ENCODE data around the gene DOCK10. TPM values are rescaled to one million over a fixed set of nuclear protein-coding genes. Genes with fewer than 3 reads are reported as not detected.

DOCK10 gene
- total and polyA plus RNA-seq, 9 of the 15 experiments (the other 6 are each of a cell fraction or from before 2014, with no cell fraction given): 0.01 to 0.87 (median 0.18) TPM

DNA sequence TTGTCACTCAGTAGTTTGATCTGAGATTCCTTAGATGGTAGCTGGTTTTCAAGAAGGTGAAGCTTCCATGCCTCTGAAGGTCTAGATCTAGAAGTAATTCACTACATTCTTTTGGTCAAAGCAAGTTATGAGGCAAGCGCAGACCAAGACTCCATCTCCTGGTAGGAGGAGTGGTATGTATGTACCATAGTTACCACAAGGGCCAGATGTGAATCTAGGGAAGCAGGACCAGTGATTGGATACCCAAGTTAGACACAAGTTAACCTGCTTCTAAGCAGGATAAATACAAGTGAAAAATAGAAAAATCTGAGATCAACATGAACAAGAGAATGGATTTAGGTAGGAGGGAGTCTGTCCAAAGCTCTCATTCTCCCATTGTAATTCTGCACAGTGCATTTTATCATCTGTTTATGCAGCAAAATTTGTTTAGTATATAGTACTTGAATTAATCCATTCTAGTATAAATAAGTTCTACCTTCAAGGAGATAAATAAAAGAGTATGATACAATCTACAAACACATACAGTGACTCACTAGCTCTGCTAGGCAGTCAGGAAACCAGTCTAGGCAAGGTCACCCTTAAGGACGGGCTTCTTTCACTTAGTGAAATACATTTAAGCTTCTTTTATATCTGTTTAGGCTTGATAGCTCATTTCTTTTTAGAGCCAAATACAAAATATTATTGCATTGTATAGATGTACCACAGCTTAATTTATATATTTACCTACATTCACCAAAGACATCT lies 14.2 kb upstream of the DOCK10 start:
- in situ Hi-C loops (cut with MboI): no loop called here
- WGBS (ENCODE audit: insufficient coverage, low coverage, missing lambda C conversion rate): 0% methylated on average over 2 of the region's 2 CpGs
- no TSS peak for BruUV-seq (replicated peaks)

DNA sequence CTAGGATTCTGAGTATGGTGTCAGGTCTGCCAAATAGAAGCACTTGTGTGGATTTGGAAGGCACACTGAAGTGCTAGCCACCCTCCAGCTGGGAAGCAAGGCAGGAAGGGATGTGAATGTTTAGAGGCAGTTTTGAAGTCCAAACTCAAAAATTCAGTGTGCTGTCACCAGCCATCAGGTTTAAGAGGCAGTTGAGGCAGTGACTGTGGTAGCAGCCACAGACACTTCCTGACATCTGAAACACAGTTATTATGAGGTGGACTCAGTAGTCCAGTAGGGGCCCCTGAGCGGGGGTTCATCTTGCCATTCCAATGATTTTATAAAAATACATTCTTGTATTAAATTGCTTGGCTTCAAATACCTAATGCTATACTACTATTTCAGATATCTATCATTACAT lies 13.4 kb upstream of the DOCK10 start:
- intact Hi-C loops (cut with micrococcal nuclease): no loop called here
- Histone ChIP-seq H3K27ac (ENCODE audit: extremely low read depth, low read depth, low read length) (no peak overlapping the region), H3K4me3 (no peak overlapping the region), H4K20me1 (replicated peaks; ENCODE audit: control insufficient read depth, insufficient read depth, low read length) (no peaks in the 10 kb centered on the region), H3K9me1 (ENCODE audit: control insufficient read depth, insufficient read depth, low read length) (no peaks in the 10 kb centered on the region), H3K4me1 (replicated peaks in 1 of 2; ENCODE audit: control insufficient read depth in 2 of 2, insufficient read depth in 2 of 2, low read length in 2 of 2) (no peaks in the 10 kb centered on the region), H3K9me3 (replicated peaks; ENCODE audit: control insufficient read depth, insufficient read depth, low read depth, low read length) (no peaks in the 10 kb centered on the region), H2AFZ (ENCODE audit: low read depth, low read length) (no peak overlapping the region), H3K27me3 (ENCODE audit: control insufficient read depth in 2 of 2, insufficient read depth in 2 of 2, low read length in 2 of 2) (no peaks in the 10 kb centered on the region), H3K4me2 (ENCODE audit: insufficient read depth, low read length) (no peak overlapping the region), H3K79me2 (ENCODE audit: control insufficient read depth, insufficient read depth, low read length) (no peaks in the 10 kb centered on the region), H3K36me3 (ENCODE audit: control insufficient read depth, insufficient read depth, low read length) (no peaks in the 10 kb centered on the region), H3K9ac (ENCODE audit: insufficient read depth in 1 of 2, low read depth in 2 of 2, low read length in 2 of 2) (no peak overlapping the region)
- WGBS (ENCODE audit: insufficient coverage, low coverage, missing lambda C conversion rate): 0% methylated on average over 1 of the region's 1 CpG
- FAIRE-seq (no peak), ATAC-seq (no peak), DNase-seq (ENCODE audit: extremely low read depth in 1 of 4, low spot score in 3 of 4) (no peak)
- ChIA-PET CTCF (ENCODE audit: low intra/inter-chr PET ratio) (no interaction called here), POLR2A (no interaction called here)
- no TSS peak for BruUV-seq (replicated peaks)
- in situ Hi-C loops (cut with MboI): no loop called here
- TF ChIP-seq ZBTB1 (CRISPR knock-in tag; IDR thresholded peaks at IDR 0.05; ENCODE audit: borderline replicate concordance, low read depth): no peak
- no peak for TF ChIP-seq XRCC4 (IDR thresholded peaks at IDR 0.05; ENCODE audit: extremely low read depth, insufficient read depth, insufficient read length)
- TF ChIP-seq ZKSCAN8 (CRISPR knock-in tag; IDR thresholded peaks at IDR 0.05): no peak
- no peak for TF ChIP-seq RFX7 (CRISPR knock-in tag; IDR thresholded peaks at IDR 0.05)
- no peak for TF ChIP-seq TBL1XR1 (IDR thresholded peaks at IDR 0.05; ENCODE audit: low read length in 2 of 2)
- TF ChIP-seq PHF8 (IDR thresholded peaks at IDR 0.05; ENCODE audit: borderline replicate concordance, low read length): no peak
- no peak for TF ChIP-seq GTF2A2 (tag; IDR thresholded peaks at IDR 0.05)
- TF ChIP-seq YBX1 (IDR thresholded peaks at IDR 0.05): no peak
- no peak for TF ChIP-seq ZNF23 (CRISPR knock-in tag; IDR thresholded peaks at IDR 0.05)
- TF ChIP-seq, protein P1, sequence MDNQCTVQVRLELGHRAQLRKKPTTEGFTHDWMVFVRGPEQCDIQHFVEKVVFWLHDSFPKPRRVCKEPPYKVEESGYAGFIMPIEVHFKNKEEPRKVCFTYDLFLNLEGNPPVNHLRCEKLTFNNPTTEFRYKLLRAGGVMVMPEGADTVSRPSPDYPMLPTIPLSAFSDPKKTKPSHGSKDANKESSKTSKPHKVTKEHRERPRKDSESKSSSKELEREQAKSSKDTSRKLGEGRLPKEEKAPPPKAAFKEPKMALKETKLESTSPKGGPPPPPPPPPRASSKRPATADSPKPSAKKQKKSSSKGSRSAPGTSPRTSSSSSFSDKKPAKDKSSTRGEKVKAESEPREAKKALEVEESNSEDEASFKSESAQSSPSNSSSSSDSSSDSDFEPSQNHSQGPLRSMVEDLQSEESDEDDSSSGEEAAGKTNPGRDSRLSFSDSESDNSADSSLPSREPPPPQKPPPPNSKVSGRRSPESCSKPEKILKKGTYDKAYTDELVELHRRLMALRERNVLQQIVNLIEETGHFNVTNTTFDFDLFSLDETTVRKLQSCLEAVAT (IDR thresholded peaks at IDR 0.05): no peak
- no peak for TF ChIP-seq RBM25 (IDR thresholded peaks at IDR 0.05; ENCODE audit: low read depth, low read length, severe bottlenecking)
- no peak for TF ChIP-seq CREBBP (IDR thresholded peaks at IDR 0.05; ENCODE audit: low read depth, low read length)

More for the DNA sequence above, 14.2 kb upstream of the DOCK10 start:
- no peaks in the 10 kb centered on the region for H3K36me3 ChIP-seq (ENCODE audit: control insufficient read depth, insufficient read depth, low read length)
- POLR2A ChIA-PET: no interaction called here
- TF ChIP-seq SMARCC2 (IDR thresholded peaks at IDR 0.05; ENCODE audit: low read depth) (no peak), ZNF253 (CRISPR knock-in tag; conservative IDR thresholded peaks at IDR 0.05) (no peak), TCF3 (CRISPR knock-in tag; IDR thresholded peaks at IDR 0.05) (no peak), FOXK2 (conservative IDR thresholded peaks at IDR 0.05 in 1 of 2, IDR thresholded peaks at IDR 0.05 in 1 of 2; ENCODE audit: low read depth in 2 of 2) (no peak), MED1 (CRISPR knock-in tag; IDR thresholded peaks at IDR 0.05; ENCODE audit: borderline replicate concordance) (no peak), JUND (IDR thresholded peaks at IDR 0.05; ENCODE audit: borderline replicate concordance, low read depth, low read length) (no peak), JUND (tag; IDR thresholded peaks at IDR 0.05; ENCODE audit: borderline replicate concordance, low read depth, low read length) (no peak), ZNF561 (CRISPR knock-in tag; conservative IDR thresholded peaks at IDR 0.05) (no peak), BMI1 (IDR thresholded peaks at IDR 0.05; ENCODE audit: low read length) (no peak), POLR2AphosphoS2 (IDR thresholded peaks at IDR 0.05; ENCODE audit: low read length) (no peak), ELF1 (tag; IDR thresholded peaks at IDR 0.05) (no peak), ZNF316 (IDR thresholded peaks at IDR 0.05) (no peak), MAFG (tag; conservative IDR thresholded peaks at IDR 0.05) (no peak), KAT2B (IDR thresholded peaks at IDR 0.05; ENCODE audit: low read depth, low read length) (no peak)
- CTCF ChIA-PET (ENCODE audit: low intra/inter-chr PET ratio): no interaction called here
- H3K4me3 ChIP-seq: no peak overlapping the region
- H4K20me1 ChIP-seq (replicated peaks; ENCODE audit: control insufficient read depth, insufficient read depth, low read length): no peaks in the 10 kb centered on the region
- no peaks in the 10 kb centered on the region for H3K27me3 ChIP-seq (ENCODE audit: control insufficient read depth in 2 of 2, insufficient read depth in 2 of 2, low read length in 2 of 2)
- H3K4me1 ChIP-seq (replicated peaks in 1 of 2; ENCODE audit: control insufficient read depth in 2 of 2, insufficient read depth in 2 of 2, low read length in 2 of 2): no peaks in the 10 kb centered on the region
- no peak overlapping the region for H3K4me2 ChIP-seq (ENCODE audit: insufficient read depth, low read length)
- ATAC-seq (no peak), DNase-seq (ENCODE audit: extremely low read depth in 1 of 4, low spot score in 3 of 4) (no peak), FAIRE-seq (no peak)
- H3K27ac ChIP-seq (ENCODE audit: extremely low read depth, low read depth, low read length): no peak overlapping the region
- intact Hi-C loops (cut with micrococcal nuclease): no loop called here
- H2AFZ ChIP-seq (ENCODE audit: low read depth, low read length): no peak overlapping the region
- no peaks in the 10 kb centered on the region for H3K9me1 ChIP-seq (ENCODE audit: control insufficient read depth, insufficient read depth, low read length)
- H3K9me3 ChIP-seq (replicated peaks; ENCODE audit: control insufficient read depth, insufficient read depth, low read depth, low read length): no peaks in the 10 kb centered on the region
- no peak overlapping the region for H3K9ac ChIP-seq (ENCODE audit: insufficient read depth in 1 of 2, low read depth in 2 of 2, low read length in 2 of 2)
- H3K79me2 ChIP-seq (ENCODE audit: control insufficient read depth, insufficient read depth, low read length): no peaks in the 10 kb centered on the region

Measured in K562 (cell line).